ENCODE data around the gene SLC2A5.

SLC2A5 gene

GRCh38 chr1:9048551-9048950 lies 20.9 kb downstream of the SLC2A5 start:
- ChIA-PET POLR2A (ENCODE audit: low non-redundant PET) (no interaction called here), CTCF (no interaction called here)
- DNase-seq (ENCODE audit: low spot score) = no peak
- no peak overlapping the region for H3K27ac ChIP-seq
- TF ChIP-seq CTCF (conservative IDR thresholded peaks at IDR 0.05; ENCODE audit: low read depth) = no peak

DNA sequence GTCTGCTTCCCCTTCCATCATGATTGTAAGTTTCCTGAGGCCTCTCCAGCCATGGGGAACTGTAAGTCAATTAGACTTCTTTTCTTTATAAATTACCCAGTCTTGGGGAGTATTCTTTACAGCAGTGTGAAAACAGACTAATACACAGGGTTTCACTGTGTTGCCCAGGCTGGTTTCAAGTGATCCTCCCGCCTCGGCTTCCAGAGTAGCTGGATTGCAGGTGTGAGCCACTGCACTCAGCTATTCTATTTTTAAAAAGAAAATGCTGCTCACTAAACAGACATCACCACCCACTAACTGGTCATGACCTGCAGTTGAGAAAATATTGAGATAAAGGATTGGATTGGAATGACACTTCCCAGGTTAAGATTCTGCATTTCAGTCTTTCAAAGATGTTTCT lies 22.4 kb downstream of the SLC2A5 start:
- TF ChIP-seq CTCF (conservative IDR thresholded peaks at IDR 0.05; ENCODE audit: low read depth) = no peak
- CTCF ChIA-PET = interaction anchor here (0.6 kb wide), 1 partner anchor 252 kb away, joined by 4 read pairs; no protein-coding TSS in a partner anchor
- POLR2A ChIA-PET (ENCODE audit: low non-redundant PET) = no interaction called here
- H3K27ac ChIP-seq = no peak overlapping the region
- DNase-seq (ENCODE audit: low spot score) = no peak

- TF ChIP-seq CTCF (conservative IDR thresholded peaks at IDR 0.05; ENCODE audit: low read depth) = no peak
- CTCF ChIA-PET = interaction anchor here (0.6 kb wide), 2 partner anchors 11 to 165 kb away, joined by 5 to 7 read pairs; no protein-coding TSS in a partner anchor
- POLR2A ChIA-PET (ENCODE audit: low non-redundant PET) = no interaction called here
- no peak overlapping the region for H3K27ac ChIP-seq
- DNase-seq (ENCODE audit: low spot score) = no peak
These were observed 23.4 kb downstream of the SLC2A5 start for GRCh38 chr1:9045861-9046510.

GRCh38 chr1:9044236-9044635 lies 25.2 kb downstream of the SLC2A5 start:
- no peak for DNase-seq (ENCODE audit: low spot score)
- POLR2A ChIA-PET (ENCODE audit: low non-redundant PET) = no interaction called here
- H3K27ac ChIP-seq = no peak overlapping the region
- CTCF ChIA-PET = no interaction called here
- TF ChIP-seq CTCF (conservative IDR thresholded peaks at IDR 0.05; ENCODE audit: low read depth) = no peak

DNA sequence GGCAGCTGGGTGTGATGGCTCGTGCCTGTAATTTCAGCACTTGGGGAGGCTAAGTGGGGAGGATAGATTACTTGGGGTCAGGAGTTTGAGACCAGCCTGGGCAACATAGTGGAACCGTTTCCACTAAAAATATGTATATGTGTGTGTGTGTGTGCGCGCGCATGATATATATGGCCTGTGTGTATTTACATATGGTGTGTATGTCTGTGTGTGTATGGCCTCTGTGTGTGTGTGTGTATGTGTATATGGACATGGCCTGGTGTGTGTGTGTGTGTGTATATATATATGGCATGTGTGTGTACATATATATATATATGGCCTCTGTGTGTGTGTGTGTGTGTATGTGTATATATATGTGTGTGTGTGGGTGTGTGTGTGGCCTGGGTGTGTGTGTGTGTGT lies 27.2 kb downstream of the SLC2A5 start:
- DNase-seq (ENCODE audit: low spot score) = no peak
- CTCF ChIA-PET = no interaction called here
- TF ChIP-seq CTCF (conservative IDR thresholded peaks at IDR 0.05; ENCODE audit: low read depth) = no peak

DNA sequence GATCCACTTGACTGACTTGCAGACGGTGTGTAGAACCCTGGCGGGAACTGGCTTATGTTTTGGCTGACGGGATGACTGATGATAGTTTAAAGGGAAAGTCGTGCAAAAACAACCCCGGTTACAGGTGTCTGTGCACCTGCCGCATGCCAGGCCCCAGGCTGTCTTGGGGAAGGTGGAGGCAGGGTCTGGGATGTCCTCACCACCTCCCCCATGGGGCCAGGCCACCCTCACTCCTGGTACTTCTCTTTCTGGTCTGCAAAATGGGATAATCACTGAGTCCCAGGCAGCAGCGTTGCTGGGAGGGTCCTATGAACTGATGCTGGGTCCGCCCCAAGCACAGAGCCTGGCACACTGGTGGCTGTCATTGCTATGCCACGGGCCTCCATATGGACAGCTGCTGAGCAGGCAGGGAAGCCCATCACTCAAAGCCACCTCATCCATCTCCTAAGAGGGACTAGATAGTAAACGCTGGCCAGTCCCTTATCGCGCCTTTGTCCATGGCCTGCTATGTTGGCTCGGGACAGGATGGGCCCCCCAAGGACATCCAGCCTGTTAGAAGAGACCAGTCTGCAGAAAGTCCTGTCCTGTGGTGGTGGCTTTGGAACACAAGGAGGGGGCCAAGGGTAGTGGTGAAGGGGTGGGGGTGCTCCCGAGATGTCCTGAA lies 28.2 kb downstream of the SLC2A5 start:
- no peak for DNase-seq (ENCODE audit: low spot score)
- TF ChIP-seq CTCF (conservative IDR thresholded peaks at IDR 0.05; ENCODE audit: low read depth) = no peak
- POLR2A ChIA-PET (ENCODE audit: low non-redundant PET) = no interaction called here
- no peak overlapping the region for H3K27ac ChIP-seq
- CTCF ChIA-PET = no interaction called here

More for the DNA sequence above, 27.2 kb downstream of the SLC2A5 start:
- no peak overlapping the region for H3K27ac ChIP-seq
- POLR2A ChIA-PET (ENCODE audit: low non-redundant PET) = no interaction called here
